Measurements from ENCODE around the gene MYH14.

MYH14 gene

GRCh38 chr19:50261446-50261970 lies 58.1 kb downstream of the MYH14 start:
- Histone ChIP-seq H3F3A (ENCODE audit: control insufficient read depth, insufficient read depth) (no peaks in the 10 kb centered on the region), H3K9me3 (ENCODE audit: control insufficient read depth, insufficient read depth, low read length) (no peaks in the 10 kb centered on the region), H3K27me3 (ENCODE audit: control insufficient read depth, low read length) (0 out of 2 replicates have a peak, but pooled peaks cover under 1% of the 10 kb centered on the region), H4K20me1 (ENCODE audit: control insufficient read depth, insufficient read depth, low read depth, low read length) (no peaks in the 10 kb centered on the region), H3K36me3 (ENCODE audit: control insufficient read depth, low read length) (no peaks in the 10 kb centered on the region), H3K4me1 (ENCODE audit: control insufficient read depth, low read length) (no peaks in the 10 kb centered on the region), H3K4me2 (ENCODE audit: low read length) (no peak overlapping the region), H3K79me2 (ENCODE audit: control insufficient read depth, low read length) (no peaks in the 10 kb centered on the region), H3K9me2 (replicated peaks; ENCODE audit: control insufficient read depth, low read length) (no peaks in the 10 kb centered on the region), H3K27ac (ENCODE audit: low read depth, low read length) (no peak overlapping the region), H3K4me3 (ENCODE audit: low read length) (no peak overlapping the region)
- TF ChIP-seq CTCF (IDR thresholded peaks at IDR 0.05; ENCODE audit: low read depth, low read length, poor library complexity, severe bottlenecking) = no peak
- TF ChIP-seq EZH2phosphoT487 (IDR thresholded peaks at IDR 0.05; ENCODE audit: borderline replicate concordance, low read length) = no peak

GRCh38 chr19:50263176-50263575 lies 59.8 kb downstream of the MYH14 start:
- no peaks in the 10 kb centered on the region for H3K9me3 ChIP-seq (ENCODE audit: control insufficient read depth, insufficient read depth, low read length)
- no peaks in the 10 kb centered on the region for H4K20me1 ChIP-seq (ENCODE audit: control insufficient read depth, insufficient read depth, low read depth, low read length)
- no peak overlapping the region for H3K4me2 ChIP-seq (ENCODE audit: low read length)
- no peaks in the 10 kb centered on the region for H3K36me3 ChIP-seq (ENCODE audit: control insufficient read depth, low read length)
- H3K79me2 ChIP-seq (ENCODE audit: control insufficient read depth, low read length) = no peaks in the 10 kb centered on the region
- H3K27me3 ChIP-seq (ENCODE audit: control insufficient read depth, low read length) = peaks cover 9% of the 10 kb centered on the region
- H3K9me2 ChIP-seq (replicated peaks; ENCODE audit: control insufficient read depth, low read length) = no peaks in the 10 kb centered on the region
- TF ChIP-seq CTCF (IDR thresholded peaks at IDR 0.05; ENCODE audit: low read depth, low read length, poor library complexity, severe bottlenecking) (no peak), EZH2phosphoT487 (IDR thresholded peaks at IDR 0.05; ENCODE audit: borderline replicate concordance, low read length) (no peak)
- H3K4me3 ChIP-seq (ENCODE audit: low read length) = no peak overlapping the region
- H3F3A ChIP-seq (ENCODE audit: control insufficient read depth, insufficient read depth) = no peaks in the 10 kb centered on the region
- H3K27ac ChIP-seq (ENCODE audit: low read depth, low read length) = no peak overlapping the region
- no peaks in the 10 kb centered on the region for H3K4me1 ChIP-seq (ENCODE audit: control insufficient read depth, low read length)

GRCh38 chr19:50264483-50265186 lies 61.2 kb downstream of the MYH14 start:
- H3K9me3 ChIP-seq (ENCODE audit: control insufficient read depth, insufficient read depth, low read length) = no peaks in the 10 kb centered on the region
- H3K9me2 ChIP-seq (replicated peaks; ENCODE audit: control insufficient read depth, low read length) = no peaks in the 10 kb centered on the region
- no peak overlapping the region for H3K27ac ChIP-seq (ENCODE audit: low read depth, low read length)
- TF ChIP-seq EZH2phosphoT487 (IDR thresholded peaks at IDR 0.05; ENCODE audit: borderline replicate concordance, low read length) = no peak
- TF ChIP-seq CTCF (IDR thresholded peaks at IDR 0.05; ENCODE audit: low read depth, low read length, poor library complexity, severe bottlenecking) = no peak
- H3K4me3 ChIP-seq (ENCODE audit: low read length) = no peak overlapping the region
- no peak overlapping the region for H3K4me2 ChIP-seq (ENCODE audit: low read length)
- H3K36me3 ChIP-seq (ENCODE audit: control insufficient read depth, low read length) = no peaks in the 10 kb centered on the region
- H3K79me2 ChIP-seq (ENCODE audit: control insufficient read depth, low read length) = no peaks in the 10 kb centered on the region
- no peaks in the 10 kb centered on the region for H3F3A ChIP-seq (ENCODE audit: control insufficient read depth, insufficient read depth)
- H3K27me3 ChIP-seq (ENCODE audit: control insufficient read depth, low read length) = peaks cover 13% of the 10 kb centered on the region
- H3K4me1 ChIP-seq (ENCODE audit: control insufficient read depth, low read length) = no peaks in the 10 kb centered on the region
- no peaks in the 10 kb centered on the region for H4K20me1 ChIP-seq (ENCODE audit: control insufficient read depth, insufficient read depth, low read depth, low read length)

Data from DOHH2 (cell line).